HG03342 (cell line): ENCODE measurements around the gene CDC7.
"Not testable (repeated sequence)": the region's sequence is repeated elsewhere in the genome, so short reads cannot be mapped to it uniquely, and the experiment has no call there.

ENCODE experiments used
- ATAC-seq: cut with Tn5 transposase; IDR thresholded peaks from one replicate; pipeline ENCODE4 v1.9.1; 2021; ENCODE audit warnings: mild to moderate bottlenecking, moderate library complexity; ENCODE audit not compliant: unreplicated experiment

Gene CDC7

DNA sequence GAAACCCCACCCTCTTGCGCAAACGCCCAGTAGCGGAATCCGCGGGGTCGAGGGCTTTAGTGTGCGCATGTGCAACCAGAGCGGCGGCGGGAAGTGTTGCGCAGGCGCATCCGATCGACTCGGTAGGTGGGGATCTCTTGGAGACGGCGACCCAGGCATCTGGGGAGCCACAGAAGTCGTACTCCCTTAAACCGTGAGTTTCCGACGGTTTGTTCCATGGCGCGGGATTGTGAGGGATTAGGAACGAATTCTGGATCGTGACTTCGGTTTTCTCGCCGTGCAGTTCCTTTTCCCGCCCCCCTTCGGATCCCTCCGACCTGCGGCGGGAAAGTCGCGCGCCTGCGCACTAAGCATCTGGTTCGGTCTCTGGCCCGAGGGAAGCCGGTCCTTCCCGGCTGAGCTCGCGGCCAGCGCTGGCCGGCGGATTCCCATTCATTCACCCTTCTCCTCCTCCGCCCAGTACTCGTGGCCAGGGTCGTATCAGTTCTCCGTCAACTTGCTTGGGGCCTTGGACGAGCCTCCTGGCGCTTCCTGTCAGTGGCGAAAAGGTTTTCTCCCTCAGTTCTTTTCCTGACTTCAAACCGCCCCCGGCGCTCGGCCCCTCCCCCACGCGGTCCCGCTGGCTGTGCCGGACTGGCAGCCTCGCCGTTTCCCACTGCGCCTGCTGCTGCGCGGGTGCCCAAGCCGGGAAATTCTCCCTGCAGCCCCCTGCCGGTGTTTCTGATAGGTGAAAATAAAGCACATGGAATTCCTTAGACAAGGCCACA lies at the start of gene CDC7:
Gene CDC7 (plus strand): TSS at position 96 of the 767 bp plus-strand sequence. CDS start 866 bp downstream, outside the sequence.
- ATAC-seq = peak; percentile 66

DNA sequence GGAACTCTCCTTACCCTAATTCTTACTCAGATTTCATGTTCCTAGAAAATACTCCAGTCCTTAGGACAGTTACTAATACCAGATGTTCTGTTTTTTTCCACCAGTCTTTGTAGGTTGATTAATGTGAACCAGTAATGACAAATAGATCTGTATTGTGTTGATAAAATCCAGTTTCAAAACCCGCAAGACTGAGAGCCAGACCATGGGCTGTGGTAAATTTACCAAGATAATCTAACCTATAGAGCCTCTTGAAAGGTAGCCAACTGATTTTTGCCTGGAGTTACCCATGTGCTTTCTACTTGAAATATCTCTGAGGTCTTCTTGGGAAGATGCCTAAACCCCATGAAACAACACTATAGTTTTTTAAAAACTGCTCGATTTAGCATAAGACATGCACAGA lies 46.5 kb upstream of the CDC7 start:
- ATAC-seq = no peak

DNA sequence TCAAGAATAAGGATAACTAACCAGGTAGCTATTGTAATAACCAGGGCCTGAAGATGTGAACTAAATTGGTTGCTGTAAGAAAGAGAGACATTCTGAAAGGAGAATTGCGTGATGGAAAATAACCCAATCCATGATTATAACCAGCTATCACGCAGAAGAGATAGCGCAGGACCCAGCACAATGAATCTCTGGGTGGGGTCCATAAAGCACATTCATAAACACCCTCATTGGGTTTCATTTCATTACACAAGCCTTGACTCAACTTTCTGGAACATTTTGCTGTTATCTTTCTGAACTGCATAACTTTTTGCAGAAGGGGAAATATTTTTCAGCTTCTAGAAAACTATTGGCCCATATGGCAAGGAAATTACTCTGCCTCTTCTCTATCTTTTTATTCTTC lies 45.3 kb upstream of the CDC7 start:
- no peak for ATAC-seq

DNA sequence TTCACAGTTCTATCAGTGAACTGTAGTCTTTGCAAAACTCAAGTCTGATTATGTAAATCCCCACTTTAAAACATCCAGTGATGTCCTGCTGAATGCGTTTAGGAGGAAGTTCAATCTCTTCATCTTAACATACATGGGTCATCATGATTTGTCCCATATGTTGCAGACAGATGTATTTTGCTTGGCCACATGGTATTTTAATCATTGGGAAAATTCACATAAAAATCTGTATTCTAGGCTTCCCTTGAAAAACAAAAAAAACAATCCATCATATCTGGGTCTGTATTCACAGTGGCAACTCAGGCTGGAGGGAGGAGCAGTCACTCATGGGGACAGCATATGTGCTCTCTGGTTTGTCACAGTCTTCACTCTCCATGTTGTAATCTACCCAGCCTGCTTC lies 44.8 kb upstream of the CDC7 start:
- no peak for ATAC-seq

DNA sequence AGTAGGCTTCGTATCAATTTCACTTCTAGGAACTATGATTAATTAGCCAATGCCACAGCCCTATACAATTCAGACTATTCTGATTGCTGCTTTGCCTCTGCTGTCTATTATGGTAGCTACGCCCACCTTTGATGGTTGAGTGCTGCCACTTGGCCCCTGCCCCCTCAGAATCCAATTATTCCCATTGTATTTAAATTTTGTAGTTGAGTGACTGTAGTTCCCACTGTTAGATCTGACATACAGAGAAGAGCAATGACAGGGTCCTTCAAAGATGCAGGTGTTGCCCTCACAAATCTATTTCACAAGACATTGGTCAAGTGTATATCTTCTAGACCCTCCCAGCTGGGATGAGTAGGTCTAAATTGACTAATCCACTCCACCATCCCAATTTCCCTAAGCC lies 35.3 kb upstream of the CDC7 start:
- not testable (repeated sequence) for ATAC-seq

DNA sequence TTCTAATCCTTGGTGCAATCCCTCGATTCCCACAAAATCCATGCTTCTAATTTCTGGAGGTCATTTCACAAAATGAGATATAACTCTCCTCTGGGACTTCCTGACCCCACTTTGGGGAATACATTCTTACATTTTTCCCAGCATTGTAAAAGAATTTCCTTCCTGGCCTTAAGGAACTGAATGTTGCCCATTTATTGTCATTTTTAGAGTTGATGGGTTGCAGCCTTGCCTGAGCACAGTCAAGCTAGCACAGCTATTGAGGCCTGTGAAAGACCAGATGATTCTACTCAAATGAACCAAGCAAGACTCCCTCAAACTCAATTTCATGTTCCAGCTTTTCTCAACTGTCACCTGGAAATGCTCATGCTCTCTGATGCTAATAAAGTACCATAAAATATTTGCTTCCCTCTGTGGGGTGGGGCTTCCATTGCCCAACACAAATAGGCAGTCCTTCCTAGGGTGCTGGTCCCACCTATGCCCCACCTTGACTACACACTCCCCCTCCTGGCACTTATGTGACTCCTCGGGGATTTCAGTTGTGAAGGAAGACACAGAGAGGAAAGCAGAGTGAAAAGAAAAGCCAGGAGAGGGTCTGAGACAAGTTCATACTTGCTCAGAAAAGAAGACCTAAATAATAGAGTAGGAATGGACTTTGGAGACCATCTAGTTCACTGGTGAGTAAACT lies 24.0 kb upstream of the CDC7 start:
- ATAC-seq = no peak

DNA sequence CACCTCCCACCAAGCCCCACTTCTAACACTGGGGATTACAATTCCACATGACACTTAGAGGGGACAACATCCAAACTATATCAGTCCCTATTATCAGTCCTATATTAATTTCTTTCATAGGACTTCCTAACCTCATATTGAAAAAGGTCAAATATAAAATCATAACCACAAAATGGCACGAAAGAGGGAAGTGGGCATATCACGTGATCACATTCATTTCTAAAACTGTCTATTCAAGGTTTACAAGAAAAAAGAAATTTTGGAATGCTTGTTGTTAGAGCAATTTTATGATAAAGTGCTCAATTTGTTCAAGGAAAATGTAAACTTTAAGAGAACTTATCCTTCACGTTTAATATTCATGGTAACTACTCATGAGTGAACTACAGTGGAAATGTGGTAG lies 13.2 kb upstream of the CDC7 start:
- no peak for ATAC-seq

DNA sequence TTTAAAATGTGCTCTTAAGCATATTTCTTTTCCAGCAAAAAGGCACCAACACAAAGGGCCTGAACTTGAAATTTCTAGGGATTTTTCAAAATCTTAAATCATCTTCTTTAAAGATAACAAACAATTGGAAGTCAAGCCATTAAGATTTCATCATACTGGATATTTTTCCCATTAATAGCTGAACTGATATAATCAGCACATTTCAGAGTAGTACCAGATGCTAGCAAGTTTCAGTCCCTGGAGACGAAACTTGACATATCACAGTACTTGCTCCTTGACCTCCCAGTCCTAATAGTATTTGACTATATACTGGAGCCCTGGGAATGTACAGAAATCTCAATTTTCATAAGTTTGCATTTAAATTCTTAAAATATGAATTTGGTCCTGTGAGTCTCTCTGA lies 10.2 kb upstream of the CDC7 start:
- no peak for ATAC-seq

DNA sequence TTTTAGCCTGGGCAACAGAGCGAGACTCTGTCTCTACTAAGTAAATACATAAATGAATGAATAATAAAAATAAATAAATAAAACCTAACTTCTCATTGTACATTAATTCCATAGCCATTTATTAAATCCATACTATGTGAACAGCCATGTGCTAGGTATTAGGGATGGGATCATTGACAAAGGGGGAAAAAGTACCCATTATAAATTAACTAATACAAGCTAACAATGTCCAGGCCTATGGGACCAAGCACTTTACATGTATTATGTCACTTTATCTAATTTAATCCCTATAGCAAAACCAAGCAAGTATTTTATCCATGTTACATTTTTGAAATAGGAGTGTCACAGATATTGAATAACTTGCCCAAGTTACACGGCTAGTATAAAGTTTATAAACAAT lies 2.6 kb upstream of the CDC7 start:
- ATAC-seq = no peak

DNA sequence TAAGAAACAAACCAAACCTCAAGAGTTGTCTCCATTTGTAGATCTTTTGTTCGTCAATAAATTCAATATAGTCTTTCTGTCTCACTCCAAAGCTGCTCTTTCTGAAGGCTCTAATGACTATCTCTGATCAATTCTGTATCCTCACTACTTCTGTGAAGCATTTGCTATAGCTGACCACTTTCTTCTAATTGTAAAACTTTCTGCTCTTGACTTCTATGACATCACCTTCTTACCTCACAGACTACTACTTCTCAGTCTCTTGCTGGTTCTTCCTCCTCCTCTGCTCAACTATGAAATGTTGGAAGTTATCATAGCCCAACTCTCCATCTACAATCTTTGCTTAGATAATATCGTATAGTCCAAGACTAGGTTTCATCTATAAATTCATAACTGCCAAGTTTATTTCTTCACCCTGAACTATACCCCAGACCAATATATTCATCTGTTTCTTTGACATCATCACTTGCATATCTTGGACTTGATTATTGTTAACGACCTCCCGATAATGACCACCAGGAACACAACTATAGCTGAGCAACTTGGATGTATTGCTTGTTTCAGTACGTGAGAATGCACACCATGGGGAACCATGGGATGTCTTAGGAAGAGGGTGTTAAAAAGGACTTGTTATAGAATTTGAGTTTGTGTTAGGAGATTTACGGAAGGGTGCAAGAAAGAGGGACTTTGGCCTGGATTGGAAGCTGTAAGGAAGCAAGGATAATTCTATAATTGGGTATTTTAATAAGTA lies 2.0 kb upstream of the CDC7 start:
- ATAC-seq = no peak

DNA sequence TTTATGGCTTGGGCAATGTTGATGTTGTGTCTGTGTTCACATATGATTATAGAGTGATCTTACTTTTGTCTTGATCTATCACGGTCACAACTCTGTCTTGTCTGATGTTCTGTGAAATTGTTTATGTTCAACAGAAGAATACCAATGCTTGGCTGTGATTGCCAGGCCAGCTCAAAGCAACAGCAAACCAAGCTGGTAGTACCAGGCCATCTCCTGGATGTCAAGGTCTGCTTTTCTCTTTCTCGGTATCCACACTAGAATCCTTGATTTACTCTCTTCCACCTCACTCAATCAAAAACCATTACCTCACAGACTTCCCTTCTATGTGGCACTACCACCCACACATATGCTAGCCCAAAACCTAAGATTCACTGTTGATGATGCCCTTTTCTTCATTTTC lies 1.3 kb upstream of the CDC7 start:
- no peak for ATAC-seq

DNA sequence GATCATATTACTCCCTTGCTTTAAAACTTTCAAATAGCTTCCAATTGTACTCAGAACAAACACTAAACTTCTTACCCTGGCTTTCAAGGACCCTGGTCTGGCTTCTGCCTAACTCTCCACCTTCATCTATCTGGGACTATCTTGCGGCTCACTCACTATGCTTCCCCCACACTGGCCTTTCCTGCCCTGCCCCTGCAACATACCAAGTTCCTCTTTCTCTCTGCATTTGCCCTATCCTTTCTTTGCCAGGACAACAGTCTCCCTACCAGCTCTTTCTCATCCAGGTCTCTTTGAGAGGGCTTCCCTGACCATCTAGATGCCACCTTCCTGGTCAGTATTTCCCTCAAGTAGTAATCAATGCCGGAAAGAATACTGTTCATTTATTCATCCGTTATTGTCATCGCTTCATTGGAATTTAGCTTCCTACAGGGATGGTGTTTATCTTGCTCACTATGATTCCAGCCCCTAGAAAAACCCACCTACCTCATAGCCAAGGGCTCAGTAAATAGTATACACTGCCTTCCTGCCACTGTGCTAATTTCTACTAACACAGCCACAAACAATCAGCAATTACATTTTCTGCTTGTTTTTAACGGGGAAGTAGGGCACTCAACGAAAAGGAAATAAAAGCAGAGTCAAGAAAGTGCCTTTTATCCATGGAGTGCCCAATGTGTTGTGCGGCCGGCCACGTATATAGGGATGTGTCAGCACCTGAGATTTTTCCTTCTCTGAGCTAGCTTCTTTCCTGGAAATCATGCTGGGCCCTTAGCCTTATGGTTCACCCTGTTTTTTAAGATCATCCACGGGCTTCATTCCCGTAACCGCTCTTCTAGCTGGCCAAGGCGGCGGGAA lies 521 bp upstream of the CDC7 start:
- ATAC-seq = peak; percentile 14

DNA sequence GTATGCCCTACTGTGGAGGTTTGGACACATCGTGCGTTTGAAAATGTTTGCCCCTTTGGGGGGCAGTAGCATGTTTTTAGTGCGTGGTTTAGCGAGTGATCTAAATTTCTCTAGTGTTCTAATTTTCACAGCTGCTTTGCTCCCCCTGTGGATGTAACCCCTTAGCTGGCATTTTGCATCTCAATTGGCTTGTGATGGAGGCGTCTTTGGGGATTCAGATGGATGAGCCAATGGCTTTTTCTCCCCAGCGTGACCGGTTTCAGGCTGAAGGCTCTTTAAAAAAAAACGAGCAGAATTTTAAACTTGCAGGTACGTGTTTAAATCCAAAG lies 836 bp downstream of the CDC7 start:
- ATAC-seq = peak; percentile 29

DNA sequence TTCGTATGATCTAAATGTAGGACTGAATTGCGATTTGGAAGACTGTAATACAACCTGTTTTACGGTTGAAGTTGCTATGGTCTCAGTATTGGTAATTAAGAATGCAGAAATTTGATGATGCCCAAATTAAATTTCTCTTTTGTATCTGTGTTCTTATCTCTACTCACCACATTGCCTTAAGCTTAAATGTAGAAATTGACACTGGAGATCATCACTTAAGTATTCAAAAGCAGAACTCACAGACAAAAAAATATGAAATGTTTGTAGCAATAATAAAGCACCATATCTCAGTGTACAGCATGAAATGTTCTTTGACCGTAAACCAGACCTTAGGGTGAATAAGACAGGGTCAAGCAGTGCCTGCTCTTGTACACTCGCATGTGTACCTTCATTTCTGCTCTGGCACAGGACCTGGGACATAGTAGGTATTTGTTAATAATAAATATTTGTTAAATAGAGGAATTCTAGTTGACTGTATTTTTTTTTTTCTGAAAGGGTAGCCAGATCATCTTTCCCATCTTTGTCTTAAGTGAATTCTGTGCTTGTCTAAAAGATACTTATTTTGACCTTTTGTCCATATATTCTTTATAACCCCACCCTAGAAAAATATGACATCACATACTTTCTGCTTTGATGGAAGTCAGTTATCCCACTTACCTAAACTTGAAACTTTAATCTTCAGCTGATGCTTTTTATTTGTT lies 1.5 kb downstream of the CDC7 start:
- ATAC-seq = no peak

DNA sequence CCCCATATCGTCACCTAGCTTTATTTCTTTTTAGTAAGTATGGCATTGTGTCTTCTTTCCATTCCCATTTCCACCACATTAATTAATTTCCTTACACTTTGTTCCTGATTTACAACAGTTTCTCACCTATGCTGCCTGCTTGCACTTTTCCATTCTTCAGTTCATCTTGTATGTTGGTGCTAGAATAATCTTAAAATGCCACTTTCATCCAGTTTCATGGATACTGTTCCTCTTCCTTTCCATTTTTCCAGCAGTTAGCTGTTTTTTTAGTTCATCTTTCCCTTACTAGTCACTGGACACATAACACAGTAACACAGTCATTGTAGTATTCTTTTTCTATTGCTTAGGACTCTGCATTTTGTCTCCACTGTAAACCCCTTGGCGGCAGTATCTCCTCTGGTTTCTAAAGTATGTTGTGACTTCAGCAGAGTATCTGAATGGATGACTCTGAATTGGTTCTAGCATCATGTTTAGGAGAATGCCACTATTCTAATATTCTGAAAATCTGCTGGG lies 2.1 kb downstream of the CDC7 start:
- no peak for ATAC-seq

DNA sequence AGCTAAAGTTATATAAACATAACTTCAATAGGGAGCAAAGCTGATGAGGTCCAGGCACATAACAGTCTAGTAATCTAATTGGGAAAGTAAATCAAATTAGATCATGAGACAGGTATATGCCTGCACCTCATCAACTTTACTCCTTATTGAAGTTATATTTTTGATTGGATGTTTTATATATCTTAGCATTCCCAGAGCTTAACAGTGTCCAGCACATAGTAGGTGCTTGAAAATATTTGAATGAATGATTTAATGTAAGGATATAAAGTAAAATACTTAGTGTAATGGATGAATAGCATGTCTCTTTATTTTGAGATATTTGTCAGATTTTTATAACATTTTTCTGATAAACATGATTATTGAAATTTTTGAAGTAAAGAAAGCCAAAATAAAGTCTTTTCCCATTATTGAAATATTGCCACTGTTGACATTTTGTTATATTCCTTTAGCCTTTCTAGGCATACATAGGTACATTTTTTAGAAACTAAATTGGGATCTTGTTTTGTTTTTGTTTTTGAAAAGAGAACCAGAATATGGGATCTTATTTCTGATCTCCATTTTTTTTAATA lies 2.8 kb downstream of the CDC7 start:
- no peak for ATAC-seq

DNA sequence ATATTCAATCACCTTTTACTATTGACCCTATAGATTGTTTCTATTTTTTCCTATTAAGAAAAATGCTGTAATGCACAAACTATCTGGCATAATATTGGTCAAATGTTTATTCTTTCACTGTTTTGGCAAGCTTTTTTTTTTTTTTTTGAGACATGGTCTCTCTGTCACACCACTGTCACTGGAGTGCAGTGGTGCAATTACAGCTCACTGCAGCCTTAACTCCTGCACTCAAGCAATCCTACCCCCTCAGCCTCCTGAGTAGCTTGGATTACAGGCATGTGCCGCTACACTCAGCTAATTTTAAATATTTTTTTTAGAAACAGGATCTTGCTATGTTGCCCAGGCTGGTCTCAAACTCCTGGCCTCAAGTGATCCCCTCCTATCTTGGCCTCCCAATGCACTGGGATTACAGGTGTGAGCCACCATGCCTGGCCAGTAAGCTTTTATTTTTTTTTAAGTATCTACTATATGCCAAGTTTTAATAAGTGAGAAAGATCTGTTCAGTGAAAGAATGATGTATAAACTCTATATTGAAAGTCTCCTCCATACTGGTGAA lies 3.4 kb downstream of the CDC7 start:
- no peak for ATAC-seq

DNA sequence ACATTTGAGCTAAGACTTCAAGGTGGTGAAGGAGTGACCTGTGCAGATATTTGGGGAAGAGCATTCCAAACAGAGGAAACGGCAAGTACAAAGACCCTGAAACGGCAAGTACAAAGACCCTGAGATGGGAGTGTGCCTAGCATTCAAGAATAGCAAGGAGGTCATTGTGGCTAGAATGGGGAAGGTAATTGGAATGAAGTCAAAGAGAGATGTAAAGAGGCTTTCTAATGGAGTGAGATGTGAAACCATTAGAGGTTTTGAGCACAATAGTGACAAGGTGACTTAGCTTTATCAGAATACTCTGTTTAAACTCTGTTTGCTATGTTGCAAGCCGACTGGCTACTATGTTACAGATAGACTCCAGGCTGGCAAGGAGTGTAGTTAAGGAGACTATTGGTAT lies 4.4 kb downstream of the CDC7 start:
- no peak for ATAC-seq

DNA sequence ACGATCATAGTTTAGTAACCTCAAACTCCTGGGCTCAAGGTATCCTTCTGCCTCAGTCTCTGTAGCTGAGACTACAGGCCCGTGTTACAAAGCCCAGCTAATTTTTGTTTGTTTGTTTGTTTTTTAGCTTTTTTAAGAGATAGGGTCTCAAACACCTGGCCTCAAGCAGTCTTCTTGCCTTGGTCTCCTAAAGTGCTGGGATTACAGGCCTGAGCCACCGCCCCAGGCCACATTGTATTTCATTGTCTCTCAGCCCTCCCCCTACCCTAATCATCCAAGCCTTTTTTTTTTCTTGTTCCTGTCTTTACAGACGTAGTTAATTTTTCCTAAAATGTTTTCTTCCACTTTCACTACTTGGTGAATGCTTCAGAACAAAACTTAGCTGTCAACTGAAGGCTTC lies 5.4 kb downstream of the CDC7 start:
- ATAC-seq = no peak

DNA sequence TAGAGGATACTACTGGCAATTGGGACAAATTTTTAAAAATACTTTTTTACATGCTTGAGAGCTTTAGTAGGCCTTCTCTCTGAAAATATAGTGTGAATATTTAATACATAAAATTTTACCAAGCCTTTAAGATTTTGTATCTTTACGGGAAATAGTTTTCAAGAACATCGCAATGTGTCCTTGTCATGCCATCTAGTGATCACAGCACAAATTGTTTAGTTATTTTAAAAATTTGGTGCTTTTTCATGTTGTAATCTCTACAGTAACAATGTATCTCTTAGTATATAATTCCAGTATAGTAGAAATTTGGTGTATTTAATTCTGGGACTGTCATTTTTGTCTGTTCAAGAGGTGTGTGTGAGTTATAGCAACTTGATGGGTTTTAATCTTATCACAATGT lies 6.7 kb downstream of the CDC7 start:
- ATAC-seq = no peak
